Measurements from ENCODE around the gene SPATS2L. TPM values are rescaled to one million over a fixed set of nuclear protein-coding genes. Genes with fewer than 3 reads are reported as not detected.

Gene SPATS2L
- total and polyA plus RNA-seq, 2 donors (not counting 1 experiment from before 2014, with no cell fraction given), result 0.27 to 0.44 TPM

GRCh38 chr2:200444530-200444929 lies 138.0 kb downstream of the SPATS2L start:
- CTCF ChIA-PET, result no interaction called here
- Histone ChIP-seq H2AFZ (ENCODE audit: insufficient read depth, low read depth, low read length, poor library complexity, severe bottlenecking) (no peak overlapping the region), H3K4me3 (ENCODE audit: control extremely low read depth in 1 of 5, extremely low read depth in 1 of 5, insufficient read depth in 1 of 5, low read depth in 2 of 5, low read length in 4 of 5) (no peak overlapping the region), H3K9ac (ENCODE audit: low read length) (no peak overlapping the region), H3K4me2 (replicated peaks; ENCODE audit: low read depth, low read length, poor library complexity, severe bottlenecking) (no peak overlapping the region), H3K4me1 (ENCODE audit: control insufficient read depth in 2 of 2, insufficient read depth in 2 of 2, low read length in 2 of 2) (peaks cover 8 to 10% of the 10 kb centered on the region in 2 donors), H3K27ac (ENCODE audit: low read length in 2 of 2) (no peak overlapping the region), H3K9me3 (ENCODE audit: control extremely low read depth in 1 of 3, control insufficient read depth in 2 of 3, insufficient read depth in 1 of 3, low read length in 2 of 3) (no peaks in the 10 kb centered on the region), H3K36me3 (replicated peaks in 1 of 2; ENCODE audit: control extremely low read depth in 1 of 2, control insufficient read depth in 1 of 2, extremely low read depth in 1 of 2, insufficient read depth in 2 of 2, low read length in 1 of 2) (no peaks in the 10 kb centered on the region), H3K79me2 (ENCODE audit: control insufficient read depth, insufficient read depth, low read length) (no peaks in the 10 kb centered on the region), H4K20me1 (ENCODE audit: control insufficient read depth, insufficient read depth, low read length, poor library complexity, severe bottlenecking) (no peaks in the 10 kb centered on the region), H3K27me3 (replicated peaks in 1 of 4; ENCODE audit: control extremely low read depth in 1 of 4, control insufficient read depth in 3 of 4, insufficient read depth in 4 of 4, low read length in 3 of 4) (no peaks in the 10 kb centered on the region)
- POLR2A ChIA-PET, result no interaction called here
- ATAC-seq (ENCODE audit: low read depth) (no peak), DNase-seq (no peak)
- WGBS (ENCODE audit: insufficient coverage), result 93% methylated on average over 2 of the region's 3 CpGs
- no peak for TF ChIP-seq CTCF (IDR thresholded peaks at IDR 0.05)
- no peak for TF ChIP-seq EZH2 (IDR thresholded peaks at IDR 0.05; ENCODE audit: borderline replicate concordance, insufficient read depth, low read depth, low read length, poor library complexity, severe bottlenecking)
- Mint-ChIP-seq H3K27me3 (peaks cover 21% of the 10 kb centered on the region), H3K4me1 (peaks cover 11% of the 10 kb centered on the region), H3K27ac (no peak overlapping the region), H3K9me3 (ENCODE audit: insufficient read depth) (no peaks in the 10 kb centered on the region), H3K4me3 (no peak overlapping the region)
- intact Hi-C loops (cut with micrococcal nuclease), result no loop called here

GRCh38 chr2:200445284-200445683 lies 138.8 kb downstream of the SPATS2L start:
- Histone ChIP-seq H3K4me1 (ENCODE audit: control insufficient read depth in 2 of 2, insufficient read depth in 2 of 2, low read length in 2 of 2) (peaks cover 14 to 16% of the 10 kb centered on the region in 2 donors), H3K4me2 (replicated peaks; ENCODE audit: low read depth, low read length, poor library complexity, severe bottlenecking) (no peak overlapping the region), H3K27me3 (replicated peaks in 1 of 4; ENCODE audit: control extremely low read depth in 1 of 4, control insufficient read depth in 3 of 4, insufficient read depth in 4 of 4, low read length in 3 of 4) (no peaks in the 10 kb centered on the region), H4K20me1 (ENCODE audit: control insufficient read depth, insufficient read depth, low read length, poor library complexity, severe bottlenecking) (no peaks in the 10 kb centered on the region), H3K79me2 (ENCODE audit: control insufficient read depth, insufficient read depth, low read length) (no peaks in the 10 kb centered on the region), H2AFZ (ENCODE audit: insufficient read depth, low read depth, low read length, poor library complexity, severe bottlenecking) (no peak overlapping the region), H3K4me3 (ENCODE audit: control extremely low read depth in 1 of 5, extremely low read depth in 1 of 5, insufficient read depth in 1 of 5, low read depth in 2 of 5, low read length in 4 of 5) (no peak overlapping the region), H3K36me3 (replicated peaks in 1 of 2; ENCODE audit: control extremely low read depth in 1 of 2, control insufficient read depth in 1 of 2, extremely low read depth in 1 of 2, insufficient read depth in 2 of 2, low read length in 1 of 2) (no peaks in the 10 kb centered on the region), H3K27ac (ENCODE audit: low read length in 2 of 2) (no peak overlapping the region), H3K9ac (ENCODE audit: low read length) (no peak overlapping the region), H3K9me3 (ENCODE audit: control extremely low read depth in 1 of 3, control insufficient read depth in 2 of 3, insufficient read depth in 1 of 3, low read length in 2 of 3) (no peaks in the 10 kb centered on the region)
- no peaks in the 10 kb centered on the region for H3K9me3 Mint-ChIP-seq (ENCODE audit: insufficient read depth)
- no peak overlapping the region for H3K27ac Mint-ChIP-seq
- H3K27me3 Mint-ChIP-seq, result peaks cover 21% of the 10 kb centered on the region
- intact Hi-C loops (cut with micrococcal nuclease), result no loop called here
- TF ChIP-seq CTCF (IDR thresholded peaks at IDR 0.05), result no peak
- ChIA-PET CTCF (no interaction called here), POLR2A (no interaction called here)
- no peak overlapping the region for H3K4me3 Mint-ChIP-seq
- H3K4me1 Mint-ChIP-seq, result peaks cover 18% of the 10 kb centered on the region
- ATAC-seq (ENCODE audit: low read depth) (no peak), DNase-seq (no peak)
- no CpG with 5 or more reads among the region's 1 CpG for WGBS (ENCODE audit: insufficient coverage)
